ENCODE data around the gene GLI3.

- TF ChIP-seq CTCF (IDR thresholded peaks at IDR 0.05) (no peak), POLR2A (IDR thresholded peaks at IDR 0.05) (peak in 2 of 4 donors; percentile 26 to 56)
Observed at GRCh38 chr7:42236266-42236975, 588 bp downstream of the GLI3 start.
